Sigmoid colon (tissue), 7 donors: ENCODE data around the gene SLC23A1. TPM values are rescaled to one million over a fixed set of nuclear protein-coding genes. Genes with fewer than 3 reads are reported as not detected.
"Not testable (repeated sequence)": the region's sequence is repeated elsewhere in the genome, so short reads cannot be mapped to it uniquely, and the experiment has no call there.

Experiments used
- DNase-seq: peaks from one replicate; pipeline ENCODE4 v3.0.0-alpha.2; 2019
- H3K27ac ChIP-seq, 4 donors: fragments of 200-600 bp; sonication (generic); one replicate each; pipeline ENCODE4 v1.5.1; 2016 to 2019; ENCODE audit warnings: mild to moderate bottlenecking in 1 of 4
- H3K27me3 ChIP-seq, 3 donors: fragments of 200-600 bp; sonication (generic); one replicate each; pipeline ENCODE4 v1.5.1; 2019; ENCODE audit warnings: mild to moderate bottlenecking in 1 of 3
- H3K36me3 ChIP-seq, 4 donors: fragments of 200-600 bp; sonication (generic); one replicate each; pipeline ENCODE4 v1.5.1; 2016 to 2019
- H3K4me1 ChIP-seq, 4 donors: fragments of 200-600 bp; sonication (generic); one replicate each; pipeline ENCODE4 v1.5.1; 2017 to 2019
- H3K4me3 ChIP-seq, 4 donors: fragments of 200-600 bp; sonication (generic); one replicate each; pipeline ENCODE4 v1.5.1; 2017 to 2019; ENCODE audit warnings: mild to moderate bottlenecking in 2 of 4, moderate library complexity in 1 of 4
- H3K9me3 ChIP-seq, 4 donors: fragments of 200-600 bp in 3 of 4; sonication (generic) in 3 of 4; one replicate each; pipeline versions ENCODE4 v1.5.1 to v1.6.1; 2013 to 2019
- CTCF ChIP-seq, 4 experiments: fragments of 450-650 bp in 3 of 4; fragments of 200-600 bp in 1 of 4; IDR thresholded peaks; one replicate each; pipeline ENCODE4 v1.5.1; 2016 to 2019; ENCODE audit warnings: antibody characterized with exemption in 4 of 4, mild to moderate bottlenecking in 3 of 4, moderate library complexity in 2 of 4
- EP300 ChIP-seq, 4 donors: sonication (generic); formaldehyde crosslinking; IDR thresholded peaks; one replicate each; pipeline ENCODE4 v1.6.1; 2017; ENCODE audit warnings: antibody characterized with exemption in 4 of 4
- POLR2A ChIP-seq, 2 donors: fragments of 450-650 bp; IDR thresholded peaks; one replicate each; pipeline ENCODE4 v1.6.1; 2016; ENCODE audit warnings: antibody characterized with exemption in 2 of 2, mild to moderate bottlenecking in 2 of 2, moderate library complexity in 2 of 2
- POLR2AphosphoS5 ChIP-seq, 4 donors: sonication (generic); formaldehyde crosslinking; IDR thresholded peaks; one replicate each; pipeline ENCODE4 v1.6.1; 2017; ENCODE audit warnings: antibody characterized with exemption in 4 of 4
- WGBS, 2 donors: extraction: QIAGEN DNeasy Blood & Tissue Kit; methylation state at CpG; one replicate each; pipeline ENCODE4 v1.1.7; 2013; 5-methylcytosine and 5-hydroxymethylcytosine counted together
- intact Hi-C: fragments of 100-400 bp; cut with DNase I; formaldehyde crosslinking; loops from one replicate; pipeline ENCODE4 v1.15.1; 2023
- polyA plus RNA-seq, 3 donors: library from polyadenylated mRNA; stranded (reverse); fragments of 200-250 nt; gene quantifications; one replicate each; pipeline ENCODE4 v1.2.3, GENCODE V29; 2013
- total RNA-seq, 4 donors: library from RNA; depleted of rRNA; stranded (reverse); fragments of >200 nt; gene quantifications; one replicate each; pipeline ENCODE4 v1.1.0, GENCODE V29; 2016
- donor health status: healthy with polysubstance abuse.
- donor health status: Bipolar disorder and iron deficiency.
- donor health status: healthy.

SLC23A1 gene
- total and polyA plus RNA-seq, 7 donors, result 0.60 to 2.1 (median 1.7) TPM; not detected in 4

GRCh38 chr5:139358064-139358463, 25.0 kb downstream of the SLC23A1 start:
- intact Hi-C loops, result no loop called here
- Histone ChIP-seq H3K9me3 (no peaks in the 10 kb centered on the region), H3K27ac (no peak overlapping the region), H3K27me3 (no peaks in the 10 kb centered on the region), H3K36me3 (peaks cover 0 to 5% (median 2%) of the 10 kb centered on the region in 4 donors), H3K4me3 (no peak overlapping the region), H3K4me1 (peaks cover 0 to 18% (median 10%) of the 10 kb centered on the region in 4 donors)
- TF ChIP-seq EP300 (IDR thresholded peaks at IDR 0.05) (no peak), CTCF (IDR thresholded peaks at IDR 0.05) (no peak), POLR2A (IDR thresholded peaks at IDR 0.05) (no peak), POLR2AphosphoS5 (IDR thresholded peaks at IDR 0.05) (no peak)
- no peak for DNase-seq

GRCh38 chr5:139355900-139356299, 27.2 kb downstream of the SLC23A1 start:
- peaks cover 0 to 14% (median 5%) of the 10 kb centered on the region in 4 donors for H3K4me1 ChIP-seq
- H3K9me3 ChIP-seq, H3K27ac ChIP-seq, H3K36me3 ChIP-seq, intact Hi-C loops, H3K4me3 ChIP-seq, DNase-seq, H3K27me3 ChIP-seq: not testable (repeated sequence)
- WGBS, 2 donors, result 95 to 96% methylated on average over 8 of the region's 8 CpGs

GRCh38 chr5:139354186-139354585, 28.9 kb downstream of the SLC23A1 start:
- Histone ChIP-seq H3K9me3 (no peaks in the 10 kb centered on the region), H3K4me1 (peaks cover 0 to 26% (median 8%) of the 10 kb centered on the region in 4 donors), H3K36me3 (peaks cover 0 to 5% (median 2%) of the 10 kb centered on the region in 4 donors), H3K27me3 (no peaks in the 10 kb centered on the region), H3K27ac (no peak overlapping the region), H3K4me3 (no peak overlapping the region)
- WGBS, 2 donors, result 95 to 97% methylated on average over 3 of the region's 3 CpGs
- no peak for DNase-seq
- TF ChIP-seq EP300 (IDR thresholded peaks at IDR 0.05) (no peak), POLR2A (IDR thresholded peaks at IDR 0.05) (no peak), CTCF (IDR thresholded peaks at IDR 0.05) (no peak), POLR2AphosphoS5 (IDR thresholded peaks at IDR 0.05) (no peak)
- intact Hi-C loops, result no loop called here

GRCh38 chr5:139347863-139348262, 35.2 kb downstream of the SLC23A1 start:
- H3K27ac ChIP-seq, H3K4me3 ChIP-seq, intact Hi-C loops, H3K36me3 ChIP-seq, DNase-seq, H3K9me3 ChIP-seq, H3K27me3 ChIP-seq: not testable (repeated sequence)
- peaks cover 0 to 52% (median 32%) of the 10 kb centered on the region in 4 donors for H3K4me1 ChIP-seq
- WGBS, 2 donors, result 89 to 94% methylated on average over 9 of the region's 9 CpGs

GRCh38 chr5:139345442-139345841, 37.7 kb downstream of the SLC23A1 start:
- H3K27me3 ChIP-seq, H3K27ac ChIP-seq, H3K9me3 ChIP-seq, H3K36me3 ChIP-seq, intact Hi-C loops, DNase-seq, H3K4me3 ChIP-seq: not testable (repeated sequence)
- H3K4me1 ChIP-seq, result peaks cover 0 to 57% (median 36%) of the 10 kb centered on the region in 4 donors
- WGBS, 2 donors, result 94 to 95% methylated on average over 8 of the region's 8 CpGs

- Histone ChIP-seq H3K4me1 (peaks cover 0 to 53% (median 32%) of the 10 kb centered on the region in 4 donors), H3K4me3 (no peak overlapping the region), H3K27ac (no peak overlapping the region), H3K27me3 (no peaks in the 10 kb centered on the region), H3K9me3 (no peaks in the 10 kb centered on the region), H3K36me3 (no peaks in the 10 kb centered on the region)
- no peak for DNase-seq
- intact Hi-C loops, result loop anchor here (5.0 kb wide), 1 partner anchor 58 kb away; the partner anchor contains the start of gene SPATA24
- WGBS, 2 donors, result 63 to 86% methylated on average over 2 of the region's 2 CpGs
- TF ChIP-seq CTCF (IDR thresholded peaks at IDR 0.05) (no peak), EP300 (IDR thresholded peaks at IDR 0.05) (no peak), POLR2A (IDR thresholded peaks at IDR 0.05) (no peak), POLR2AphosphoS5 (IDR thresholded peaks at IDR 0.05) (no peak)
Observed at GRCh38 chr5:139344177-139344576, 38.9 kb downstream of the SLC23A1 start.
